Liver (tissue), 3 donors: ENCODE data around the gene CHRNA4.

Experiments used
- EGR1 ChIP-seq, 2 donors: IDR thresholded peaks; 2 replicates each; pipeline ENCODE4 v1.6.1; 2016 to 2018; ENCODE audit warnings: antibody characterized with exemption in 2 of 2, low read depth in 2 of 2
- GABPA ChIP-seq, 2 donors: IDR thresholded peaks in 1 of 2; conservative IDR thresholded peaks in 1 of 2; 2 replicates each; pipeline ENCODE4 v1.6.1; 2016; ENCODE audit warnings: antibody characterized with exemption in 2 of 2, mild to moderate bottlenecking in 1 of 2, moderate library complexity in 1 of 2
- JUND ChIP-seq, 2 donors: IDR thresholded peaks; 2 replicates each; pipeline ENCODE4 v1.6.1; 2016; ENCODE audit warnings: antibody characterized with exemption in 2 of 2
- RAD21 ChIP-seq, 2 donors: IDR thresholded peaks; 2 replicates each; pipeline ENCODE4 v1.6.1; 2016; ENCODE audit warnings: antibody characterized with exemption in 2 of 2, mild to moderate bottlenecking in 2 of 2
- SP1 ChIP-seq: IDR thresholded peaks from 2 replicates; pipeline ENCODE4 v1.6.1; 2018; ENCODE audit warnings: antibody characterized with exemption, mild to moderate bottlenecking
- YY1 ChIP-seq: IDR thresholded peaks from 2 replicates; pipeline ENCODE4 v1.6.1; 2016; ENCODE audit warnings: antibody characterized with exemption, mild to moderate bottlenecking
- TF ChIP-seq, protein P1 (sequence below): fragments of 150-350 bp; IDR thresholded peaks from 2 replicates; pipeline ENCODE4 v1.5.1; 2017; ENCODE audit warnings: improper control_type of control experiment, low read depth, low read length; ENCODE audit not compliant: missing input control
- TF ChIP-seq, protein P2 (sequence below): IDR thresholded peaks from 2 replicates; pipeline ENCODE4 v1.6.1; 2016; ENCODE audit warnings: antibody characterized with exemption
- TF ChIP-seq, protein P3 (sequence below): IDR thresholded peaks from 2 replicates; pipeline ENCODE4 v1.6.1; 2016; ENCODE audit warnings: antibody characterized with exemption
- TF ChIP-seq, protein P4 (sequence below): IDR thresholded peaks from 2 replicates; pipeline ENCODE4 v1.6.1; 2016; ENCODE audit warnings: antibody characterized with exemption
- donor health status: healthy.
- donor health status: healthy.

DNA sequence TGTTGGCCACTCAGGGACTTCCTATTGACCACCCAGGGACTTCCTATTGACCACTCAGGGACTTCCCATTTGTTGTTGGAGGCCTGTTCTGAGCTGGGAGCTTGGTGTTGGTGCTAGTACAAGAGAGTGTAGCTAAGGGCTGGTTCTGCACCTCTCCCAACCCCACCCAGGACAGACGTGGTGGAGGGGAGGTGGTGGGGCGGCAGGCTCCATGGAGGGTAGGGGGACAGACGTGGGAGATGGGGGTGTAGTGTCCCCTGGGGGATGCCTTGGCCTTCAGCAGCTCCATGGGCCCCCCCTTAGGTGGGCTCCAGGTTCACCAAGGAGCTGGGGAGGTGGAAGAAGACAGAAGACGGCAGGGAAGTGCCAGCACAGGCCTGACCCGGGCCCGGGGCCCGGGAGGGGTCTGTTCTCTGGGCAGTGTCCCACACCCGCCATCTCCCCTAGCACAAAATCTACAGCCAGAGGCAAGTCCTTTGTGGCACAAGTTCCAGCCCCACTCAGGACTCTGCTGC lies 33.9 kb downstream of the CHRNA4 start:
- TF ChIP-seq, protein P1, sequence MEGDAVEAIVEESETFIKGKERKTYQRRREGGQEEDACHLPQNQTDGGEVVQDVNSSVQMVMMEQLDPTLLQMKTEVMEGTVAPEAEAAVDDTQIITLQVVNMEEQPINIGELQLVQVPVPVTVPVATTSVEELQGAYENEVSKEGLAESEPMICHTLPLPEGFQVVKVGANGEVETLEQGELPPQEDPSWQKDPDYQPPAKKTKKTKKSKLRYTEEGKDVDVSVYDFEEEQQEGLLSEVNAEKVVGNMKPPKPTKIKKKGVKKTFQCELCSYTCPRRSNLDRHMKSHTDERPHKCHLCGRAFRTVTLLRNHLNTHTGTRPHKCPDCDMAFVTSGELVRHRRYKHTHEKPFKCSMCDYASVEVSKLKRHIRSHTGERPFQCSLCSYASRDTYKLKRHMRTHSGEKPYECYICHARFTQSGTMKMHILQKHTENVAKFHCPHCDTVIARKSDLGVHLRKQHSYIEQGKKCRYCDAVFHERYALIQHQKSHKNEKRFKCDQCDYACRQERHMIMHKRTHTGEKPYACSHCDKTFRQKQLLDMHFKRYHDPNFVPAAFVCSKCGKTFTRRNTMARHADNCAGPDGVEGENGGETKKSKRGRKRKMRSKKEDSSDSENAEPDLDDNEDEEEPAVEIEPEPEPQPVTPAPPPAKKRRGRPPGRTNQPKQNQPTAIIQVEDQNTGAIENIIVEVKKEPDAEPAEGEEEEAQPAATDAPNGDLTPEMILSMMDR, result no peak
- TF ChIP-seq, protein P2, sequence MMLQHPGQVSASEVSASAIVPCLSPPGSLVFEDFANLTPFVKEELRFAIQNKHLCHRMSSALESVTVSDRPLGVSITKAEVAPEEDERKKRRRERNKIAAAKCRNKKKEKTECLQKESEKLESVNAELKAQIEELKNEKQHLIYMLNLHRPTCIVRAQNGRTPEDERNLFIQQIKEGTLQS, result no peak
- TF ChIP-seq, protein P3, sequence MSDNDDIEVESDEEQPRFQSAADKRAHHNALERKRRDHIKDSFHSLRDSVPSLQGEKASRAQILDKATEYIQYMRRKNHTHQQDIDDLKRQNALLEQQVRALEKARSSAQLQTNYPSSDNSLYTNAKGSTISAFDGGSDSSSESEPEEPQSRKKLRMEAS, result no peak
- TF ChIP-seq, protein P4, sequence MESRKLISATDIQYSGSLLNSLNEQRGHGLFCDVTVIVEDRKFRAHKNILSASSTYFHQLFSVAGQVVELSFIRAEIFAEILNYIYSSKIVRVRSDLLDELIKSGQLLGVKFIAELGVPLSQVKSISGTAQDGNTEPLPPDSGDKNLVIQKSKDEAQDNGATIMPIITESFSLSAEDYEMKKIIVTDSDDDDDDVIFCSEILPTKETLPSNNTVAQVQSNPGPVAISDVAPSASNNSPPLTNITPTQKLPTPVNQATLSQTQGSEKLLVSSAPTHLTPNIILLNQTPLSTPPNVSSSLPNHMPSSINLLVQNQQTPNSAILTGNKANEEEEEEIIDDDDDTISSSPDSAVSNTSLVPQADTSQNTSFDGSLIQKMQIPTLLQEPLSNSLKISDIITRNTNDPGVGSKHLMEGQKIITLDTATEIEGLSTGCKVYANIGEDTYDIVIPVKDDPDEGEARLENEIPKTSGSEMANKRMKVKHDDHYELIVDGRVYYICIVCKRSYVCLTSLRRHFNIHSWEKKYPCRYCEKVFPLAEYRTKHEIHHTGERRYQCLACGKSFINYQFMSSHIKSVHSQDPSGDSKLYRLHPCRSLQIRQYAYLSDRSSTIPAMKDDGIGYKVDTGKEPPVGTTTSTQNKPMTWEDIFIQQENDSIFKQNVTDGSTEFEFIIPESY, result no peak
- TF ChIP-seq JUND (IDR thresholded peaks at IDR 0.05), result no peak
- no peak for TF ChIP-seq RAD21 (IDR thresholded peaks at IDR 0.05)
- TF ChIP-seq SP1, result no peak
- TF ChIP-seq YY1, result no peak
- TF ChIP-seq GABPA (IDR thresholded peaks at IDR 0.05 in 1 of 2, conservative IDR thresholded peaks at IDR 0.05 in 1 of 2), result no peak
- no peak for TF ChIP-seq EGR1 (IDR thresholded peaks at IDR 0.05; ENCODE audit: low read depth in 2 of 2)
